HG03159 (cell line): Measurements from ENCODE around the gene RSPH6A.
A peak's percentile ranks its signal among the peaks of the same experiment; 100 is the strongest.

Experiments
- ATAC-seq: cut with Tn5 transposase; IDR thresholded peaks from one replicate; pipeline ENCODE4 v1.9.1; 2021; ENCODE audit warnings: mild to moderate bottlenecking, moderate library complexity; ENCODE audit not compliant: unreplicated experiment

RSPH6A gene

DNA sequence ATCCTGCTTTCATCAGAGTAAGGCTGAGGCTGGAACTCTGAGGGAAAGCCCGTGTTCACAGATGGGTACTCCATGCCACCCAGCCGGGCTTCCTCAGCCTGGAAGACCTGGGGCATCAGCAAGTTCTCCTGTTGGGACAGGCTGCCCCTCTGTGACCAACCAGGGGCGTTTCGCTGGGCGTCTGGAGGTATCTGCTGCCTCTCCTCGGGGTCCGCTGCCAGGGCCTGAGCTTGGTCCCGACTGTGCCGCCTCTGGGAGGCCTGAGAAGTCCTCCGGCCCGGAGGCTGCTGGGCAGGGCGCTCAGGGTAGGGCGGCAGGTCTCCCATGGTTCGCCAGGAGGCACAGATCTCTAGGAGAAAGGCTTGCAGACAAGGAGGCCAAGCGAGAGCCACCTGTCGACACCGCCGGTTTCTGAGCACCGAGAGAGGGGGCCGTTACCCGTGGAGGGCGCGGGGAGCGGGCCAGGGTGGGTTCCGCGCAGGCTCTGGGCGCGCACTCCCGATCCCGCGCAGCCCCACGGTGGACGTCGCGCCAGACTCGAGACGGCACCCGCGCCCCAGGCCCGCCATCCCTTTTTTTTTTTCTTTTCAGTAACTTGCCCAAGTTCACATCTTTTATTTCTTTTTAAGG is at the start of gene RSPH6A:
TSS of gene RSPH6A (minus strand) at position 458 of the 630 bp plus-strand sequence. CDS start at position 326, 132 bp downstream.
- no peak for ATAC-seq

DNA sequence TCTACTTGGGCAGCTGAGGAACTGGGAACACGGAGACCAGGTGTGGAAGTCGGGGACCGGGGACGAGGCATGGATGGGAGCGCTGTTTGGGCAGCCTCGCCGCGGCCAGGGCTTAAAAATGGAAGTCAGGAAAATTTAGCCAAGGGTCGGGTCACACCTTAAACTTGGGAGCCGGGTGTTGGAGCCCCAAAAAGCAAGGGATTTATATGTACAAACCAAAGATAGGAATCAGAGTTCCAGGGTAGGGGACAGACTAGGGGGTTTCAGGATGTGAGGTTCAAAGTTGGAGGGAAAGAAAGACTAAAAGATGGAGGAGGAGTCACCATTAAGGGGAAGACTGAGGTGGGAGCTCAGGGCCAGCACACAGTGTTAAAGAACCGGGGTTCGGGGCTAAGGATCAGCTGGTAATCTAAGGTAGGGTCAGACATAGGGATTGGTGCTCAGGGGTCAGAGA is 49.5 kb upstream of the RSPH6A start:
- no peak for ATAC-seq

DNA sequence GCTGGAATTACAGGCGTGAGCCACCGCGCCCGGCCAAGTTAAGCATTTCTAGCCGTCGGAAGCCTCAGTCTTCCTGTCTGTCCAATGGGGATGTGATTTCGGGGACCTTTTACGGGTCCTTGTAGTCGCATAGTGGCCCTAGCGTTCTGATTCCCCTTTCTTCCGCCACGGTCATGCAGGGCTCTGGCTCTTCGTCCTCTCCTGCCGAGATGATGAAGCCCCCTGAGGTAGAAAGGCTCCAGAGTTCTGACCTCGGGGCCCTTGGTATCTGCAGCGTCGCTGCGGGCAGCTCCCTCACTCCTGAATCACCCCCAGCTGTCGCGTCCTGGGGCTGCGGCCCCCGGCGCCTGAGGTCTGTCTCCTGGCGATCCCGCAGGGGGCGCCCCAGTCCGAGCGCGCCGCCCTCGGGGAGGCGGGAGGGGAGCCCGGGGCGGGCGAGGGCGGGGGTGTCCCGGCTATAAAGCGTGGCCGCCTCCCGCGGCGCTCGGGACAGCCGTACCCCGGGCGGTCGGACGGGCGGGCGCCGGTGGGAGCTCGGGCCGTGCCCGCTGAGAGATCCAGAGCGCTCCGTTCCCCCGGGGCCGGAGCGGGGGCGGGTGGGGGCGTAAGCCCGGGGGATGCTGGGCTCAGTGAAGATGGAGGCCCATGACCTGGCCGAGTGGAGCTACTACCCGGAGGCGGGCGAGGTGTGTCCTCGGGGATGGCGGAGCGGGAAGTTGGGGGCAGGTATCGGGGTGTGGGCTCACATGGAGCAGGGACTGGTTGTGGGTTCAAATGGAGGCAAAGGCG is 48.9 kb upstream of the RSPH6A start, which contains the start of gene FOXA3:
TSS of gene FOXA3 (plus strand) at position 487 of the 789 bp plus-strand sequence. CDS start at position 618, 131 bp downstream.
- no peak for ATAC-seq

GRCh38 chr19:45863335-45863839 is 48.3 kb upstream of the RSPH6A start:
- ATAC-seq, result no peak

DNA sequence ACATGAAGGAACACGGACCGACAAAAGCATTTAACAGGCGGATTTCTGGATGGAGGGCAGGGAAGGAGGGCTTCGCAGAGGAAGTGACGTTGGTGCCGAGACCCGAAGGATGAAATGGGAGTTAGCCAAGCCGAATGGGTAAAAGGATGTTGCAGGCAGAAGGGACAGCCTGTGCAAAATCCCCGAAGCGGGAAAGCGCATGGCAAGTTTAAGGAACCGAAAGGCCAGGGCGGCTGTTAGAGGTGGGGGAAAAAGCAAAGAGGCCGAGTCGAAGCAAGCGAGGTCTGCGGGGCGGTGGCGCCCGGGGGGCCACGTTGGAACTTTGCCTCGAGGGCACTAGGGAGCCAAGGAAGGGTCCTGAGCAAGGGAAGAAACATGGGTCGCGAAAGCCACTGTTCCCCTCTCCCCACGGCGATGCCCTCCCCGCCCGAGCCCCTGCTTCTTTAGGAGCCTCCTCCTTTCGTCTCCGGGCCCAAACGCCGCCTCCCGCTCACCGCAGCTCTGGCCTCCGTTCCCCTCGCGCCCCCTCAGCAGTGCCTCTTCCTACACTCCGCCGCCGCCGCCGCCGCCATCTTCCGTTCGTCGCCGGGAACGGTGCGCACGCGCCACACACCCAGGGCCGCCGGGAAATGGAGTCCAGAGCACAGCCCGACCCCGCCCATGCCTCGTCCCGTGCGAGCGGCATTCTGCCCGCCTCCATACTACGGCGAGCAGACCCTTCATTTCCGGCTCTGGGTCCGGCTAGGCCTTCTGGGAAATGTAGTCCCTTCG is 47.6 kb upstream of the RSPH6A start, which contains the start of gene SYMPK:
TSS of gene SYMPK (minus strand) at position 584 of the 771 bp plus-strand sequence. CDS start 8,652 bp downstream, outside the sequence.
- ATAC-seq, result peak; percentile 93

DNA sequence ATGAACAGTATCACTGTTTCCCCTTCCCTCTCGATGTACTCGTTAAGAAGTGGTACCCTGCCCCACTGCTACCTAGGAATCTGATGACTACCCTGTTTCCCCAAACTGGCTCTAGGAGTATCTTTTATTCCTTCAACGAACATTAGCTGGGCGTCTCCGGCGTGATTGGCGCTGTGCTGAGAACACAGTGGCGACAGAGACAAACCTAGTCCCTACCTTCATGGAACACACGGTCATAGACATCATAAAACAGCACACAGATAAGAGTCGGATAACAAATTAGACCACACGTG is 47.1 kb upstream of the RSPH6A start:
- peak; percentile 7 for ATAC-seq

DNA sequence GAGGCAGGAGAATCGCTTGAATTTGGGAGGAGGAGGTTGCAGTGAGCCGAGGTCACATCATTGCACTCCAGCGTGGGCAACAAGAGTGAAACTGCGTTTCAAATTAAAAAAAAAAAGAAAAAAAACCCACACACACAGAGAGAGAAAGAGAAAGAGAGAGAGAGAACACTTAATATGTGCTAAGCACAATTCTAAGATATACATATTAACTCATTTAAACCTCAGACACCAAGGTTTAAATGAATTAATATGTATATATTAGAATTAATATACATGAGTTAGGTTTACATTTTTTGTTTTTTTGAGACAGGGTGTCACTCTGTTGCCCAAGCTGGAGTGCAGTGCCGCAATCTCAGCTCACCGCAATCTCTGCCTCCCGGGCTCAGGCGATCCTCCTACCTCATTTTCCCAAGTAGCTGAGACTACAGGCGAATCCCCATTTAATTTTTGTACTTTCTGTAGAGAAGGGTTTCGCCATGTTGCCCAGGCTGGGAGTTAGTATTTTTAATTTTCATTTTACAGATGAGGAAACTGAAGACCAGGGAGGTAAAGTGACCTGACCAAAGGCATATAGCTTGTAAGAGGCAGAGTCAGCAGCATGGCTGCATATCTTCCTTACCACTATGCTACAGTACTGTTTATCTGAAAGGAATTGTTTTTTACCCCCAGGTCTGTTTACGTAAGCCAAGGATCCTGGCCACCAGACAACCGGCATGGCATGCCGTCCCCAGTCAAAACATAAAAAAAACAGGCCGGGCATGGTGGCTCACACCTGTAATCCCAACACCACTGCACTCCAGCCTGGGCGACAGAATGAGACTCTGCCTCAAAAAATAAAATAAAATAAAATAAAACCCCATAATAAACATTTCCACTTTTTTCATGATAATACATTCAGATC is 45.5 kb upstream of the RSPH6A start:
- ATAC-seq, result no peak

- ATAC-seq, result no peak
Measured at GRCh38 chr19:45854167-45854778, 39.2 kb upstream of the RSPH6A start.

DNA sequence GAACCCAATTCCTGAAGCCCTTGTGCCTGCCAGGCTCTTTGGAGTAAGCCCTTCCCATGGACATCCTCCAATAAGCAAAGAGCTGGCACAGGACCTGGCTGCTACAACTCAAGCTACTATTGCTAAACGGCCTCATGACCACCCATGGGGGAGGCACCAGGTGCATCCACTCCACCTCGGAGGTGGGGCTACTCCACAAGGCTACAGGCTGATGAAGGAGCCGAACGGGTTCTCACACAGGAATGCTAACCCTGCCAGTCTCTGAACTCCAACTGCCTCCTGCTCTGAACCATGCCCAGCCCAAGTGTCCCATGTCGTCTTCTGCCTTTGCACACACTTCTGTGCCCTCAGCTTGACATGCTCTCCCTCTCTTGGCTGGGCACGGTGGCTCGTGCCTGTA is 37.9 kb upstream of the RSPH6A start:
- ATAC-seq, result no peak

DNA sequence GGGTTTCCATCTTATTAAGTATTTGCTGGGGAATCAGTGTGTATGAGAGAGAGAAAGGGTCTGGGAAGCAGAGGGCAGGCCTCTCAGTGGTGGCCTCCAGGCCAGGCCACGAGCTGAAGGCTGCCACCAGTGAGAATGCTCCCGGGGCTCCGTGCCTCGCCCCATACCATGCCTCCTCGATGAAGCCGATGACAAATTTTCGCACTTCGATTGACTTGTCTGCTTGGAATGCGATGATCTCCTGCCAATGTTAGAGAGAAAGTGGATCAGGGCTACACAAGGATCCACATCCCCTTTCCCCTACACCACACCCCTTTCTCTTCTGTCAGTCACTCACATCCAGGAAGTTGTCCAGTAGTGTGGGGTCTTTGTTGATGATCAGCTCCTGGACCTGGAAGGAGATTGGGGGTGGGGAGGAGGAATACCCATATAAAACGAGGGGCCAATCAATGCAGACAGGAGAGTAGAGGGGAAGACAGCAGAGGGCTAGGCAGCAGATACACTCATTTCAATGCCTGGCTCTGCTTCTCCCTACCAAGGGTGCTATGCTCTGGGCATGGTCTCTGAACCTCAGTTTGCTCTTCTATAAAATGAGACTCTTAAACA is 37.1 kb upstream of the RSPH6A start:
- no peak for ATAC-seq

GRCh38 chr19:45848922-45849321 is 33.8 kb upstream of the RSPH6A start:
- no peak for ATAC-seq

DNA sequence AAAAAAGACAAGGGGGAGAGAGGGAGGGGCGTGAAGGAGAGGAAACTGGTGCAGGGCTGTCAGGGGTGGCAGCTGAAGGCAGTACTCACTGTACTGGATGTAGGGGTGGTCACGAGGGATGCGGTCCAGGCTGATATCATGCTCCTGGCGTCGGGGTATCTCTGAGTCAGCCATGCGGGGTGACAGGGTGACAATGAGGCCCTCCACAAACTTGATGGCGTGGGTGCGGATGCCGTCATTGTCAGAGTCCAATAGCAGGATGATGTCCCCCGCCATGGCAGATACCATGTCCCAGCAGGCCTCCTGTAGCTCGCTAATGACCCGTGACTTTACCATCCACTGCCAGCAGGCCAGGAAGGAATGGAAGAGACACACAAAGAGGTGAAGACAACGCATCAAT is 32.6 kb upstream of the RSPH6A start:
- no peak for ATAC-seq

DNA sequence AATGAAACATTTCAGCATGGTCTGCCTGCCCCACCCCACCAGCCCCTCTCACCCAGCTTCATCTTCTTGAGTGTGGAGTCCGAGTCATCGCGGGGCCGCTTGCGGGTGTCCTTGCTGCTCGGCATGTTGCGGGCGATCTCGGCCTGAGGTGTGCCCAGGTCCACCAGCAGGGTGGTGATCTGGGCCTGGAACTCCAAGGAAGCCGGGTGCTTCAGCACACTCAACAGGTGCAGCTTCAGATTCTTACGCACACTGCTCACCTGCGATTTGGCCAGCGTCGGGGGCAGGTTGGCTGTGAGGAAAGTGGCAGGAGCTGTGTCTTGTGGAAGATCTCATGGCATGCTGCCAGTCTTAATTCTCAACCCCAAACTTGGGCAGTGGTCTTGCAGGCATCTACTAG is 27.1 kb upstream of the RSPH6A start:
- no peak for ATAC-seq

DNA sequence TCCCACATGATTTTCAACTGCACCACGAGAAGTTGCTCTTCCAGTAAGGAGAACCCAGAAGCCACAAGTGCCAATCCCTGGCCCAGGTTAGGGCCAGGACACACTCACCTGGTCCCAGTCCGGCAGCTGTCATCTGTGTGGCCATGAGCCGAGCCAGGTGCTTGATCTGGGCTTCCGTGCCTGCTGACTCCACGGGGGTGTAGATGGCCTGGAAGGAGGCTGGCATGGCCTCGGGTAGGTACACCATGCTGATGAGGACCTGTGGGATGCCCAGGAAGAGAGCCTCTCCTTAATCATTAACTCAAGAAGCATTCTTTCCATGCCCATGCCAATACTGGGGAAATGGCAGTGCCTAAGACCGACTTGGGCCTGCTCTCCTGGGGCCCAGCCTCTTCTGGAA is 19.9 kb upstream of the RSPH6A start:
- no peak for ATAC-seq

- no peak for ATAC-seq
Measured at GRCh38 chr19:45828945-45829344, 13.8 kb upstream of the RSPH6A start.

- ATAC-seq, result no peak
Measured at GRCh38 chr19:45828523-45828922, 13.4 kb upstream of the RSPH6A start.

- no peak for ATAC-seq
Measured at GRCh38 chr19:45827459-45828093, 12.5 kb upstream of the RSPH6A start.

- ATAC-seq, result no peak
Measured at GRCh38 chr19:45826934-45827333, 11.8 kb upstream of the RSPH6A start.
